Small intestine (tissue), 7 donors: Measurements from ENCODE around the gene GRIFIN. TPM values are rescaled to one million over a fixed set of nuclear protein-coding genes. Genes with fewer than 3 reads are reported as not detected.
A peak's percentile ranks its signal among the peaks of the same experiment; 100 is the strongest.

Experiments used
- DNase-seq, 2 donors: peaks; one replicate each; pipeline versions ENCODE4 v3.0.0 to v3.0.0-alpha.2; 2013
- FAIRE-seq: peaks from 2 replicates; lab custom pipeline; 2012; peaks lifted over from hg19 to GRCh38; lab: Jason Lieb, UNC
- H3K27ac ChIP-seq, 3 donors: one replicate each; pipeline ENCODE4 v1.5.1; 2013; ENCODE audit warnings: low read length in 2 of 3, mild to moderate bottlenecking in 2 of 3, control low read depth in 1 of 3, inconsistent platforms in 1 of 3, low read depth in 1 of 3, moderate library complexity in 1 of 3
- H3K27me3 ChIP-seq, 3 donors: one replicate each; pipeline ENCODE4 v1.6.1; 2013; ENCODE audit warnings: low read length in 3 of 3, inconsistent platforms in 1 of 3; ENCODE audit not compliant: control insufficient read depth in 3 of 3, insufficient read depth in 3 of 3
- H3K36me3 ChIP-seq, 3 donors: one replicate each; pipeline ENCODE4 v1.6.1; 2013; ENCODE audit warnings: low read length in 3 of 3, inconsistent platforms in 1 of 3, low read depth in 1 of 3, mild to moderate bottlenecking in 1 of 3, moderate library complexity in 1 of 3; ENCODE audit not compliant: control insufficient read depth in 3 of 3, insufficient read depth in 2 of 3
- H3K4me1 ChIP-seq, 3 donors: one replicate each; pipeline ENCODE4 v1.6.1; 2013; ENCODE audit warnings: low read length in 2 of 3, inconsistent platforms in 1 of 3, low read depth in 1 of 3, mild to moderate bottlenecking in 1 of 3, moderate library complexity in 1 of 3; ENCODE audit not compliant: control insufficient read depth in 3 of 3, insufficient read depth in 2 of 3
- H3K4me3 ChIP-seq, 3 donors: one replicate each; pipeline ENCODE4 v1.5.1; 2013; ENCODE audit warnings: low read length in 3 of 3, control low read depth in 1 of 3, inconsistent platforms in 1 of 3, low read depth in 1 of 3, mild to moderate bottlenecking in 1 of 3, moderate library complexity in 1 of 3
- H3K9me3 ChIP-seq, 2 donors: one replicate each; pipeline ENCODE4 v1.6.1; 2013; ENCODE audit warnings: low read depth in 1 of 2, low read length in 1 of 2; ENCODE audit not compliant: control insufficient read depth in 2 of 2, insufficient read depth in 1 of 2
- WGBS, 3 donors: extraction: QIAGEN DNeasy Blood & Tissue Kit; methylation state at CpG; one replicate each; pipeline ENCODE4 v1.1.7; 2013; 5-methylcytosine and 5-hydroxymethylcytosine counted together
- polyA plus RNA-seq, 4 donors: library from polyadenylated mRNA; stranded (reverse) in 3 of 4; unstranded in 1 of 4; fragments of 200-250 nt in 3 of 4; fragments of 120-200 nt in 1 of 4; gene quantifications; one replicate each; pipeline versions ENCODE4 v1.2.1 to v1.2.3, GENCODE V29; 2013
- donor health status: healthy with polysubstance abuse.
- donor health status: control.
- donor health status: control.
- donor health status: Bipolar disorder and iron deficiency.
- donor health status: healthy.

GRIFIN gene
- polyA plus RNA-seq, 4 donors: not detected

DNA sequence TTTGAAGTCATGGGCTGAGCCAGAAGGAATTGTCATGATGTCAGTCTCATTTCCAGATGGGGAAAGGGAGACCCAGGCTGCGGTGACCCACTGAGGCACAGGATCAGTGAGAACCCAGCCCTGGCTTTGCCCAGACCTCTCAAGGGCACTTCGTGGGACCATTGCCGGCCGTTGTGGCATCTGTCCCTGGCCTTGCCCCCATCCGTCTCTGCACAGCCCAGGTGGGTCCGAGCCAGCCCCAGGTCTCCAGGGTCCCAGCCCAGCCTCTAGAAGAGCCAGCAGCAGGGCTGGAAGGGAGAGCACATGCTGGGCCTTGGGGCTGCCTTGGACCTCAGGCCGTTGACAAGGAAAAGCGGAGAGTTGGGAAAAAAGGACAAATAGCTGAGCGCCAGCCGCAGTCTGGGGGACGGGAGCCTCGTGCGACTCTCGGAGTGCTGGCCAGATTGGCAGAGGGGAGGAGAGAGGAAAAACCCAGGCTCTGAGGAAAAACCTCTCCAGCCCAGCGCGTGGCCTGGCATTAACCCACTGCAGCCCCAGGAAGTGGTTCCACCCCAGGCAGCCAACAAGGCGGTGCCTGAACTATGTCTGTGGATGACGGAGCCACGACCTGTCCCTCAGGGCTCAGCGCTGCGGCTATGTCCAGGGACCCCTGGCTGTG, 30.2 kb downstream of the GRIFIN start:
- WGBS, 3 donors: 87 to 94% (median 93%) methylated on average over 21 of the region's 21 CpGs
- no peak overlapping the region for H3K4me3 ChIP-seq
- H3K4me1 ChIP-seq: peaks cover 0 to 5% (median 0%) of the 10 kb centered on the region in 3 donors
- H3K27ac ChIP-seq: no peak overlapping the region
- no peak for DNase-seq
- no peaks in the 10 kb centered on the region for H3K9me3 ChIP-seq
- peaks cover 0 to 25% (median 0%) of the 10 kb centered on the region in 3 donors for H3K36me3 ChIP-seq
- no peaks in the 10 kb centered on the region for H3K27me3 ChIP-seq
- FAIRE-seq: no peak

- no peaks in the 10 kb centered on the region for H3K27me3 ChIP-seq
- FAIRE-seq (no peak), DNase-seq (no peak)
- no peaks in the 10 kb centered on the region for H3K9me3 ChIP-seq
- WGBS, 3 donors: 84 to 93% (median 86%) methylated on average over 9 to 10 of the region's 10 CpGs
- peaks cover 0 to 14% (median 0%) of the 10 kb centered on the region in 3 donors for H3K4me1 ChIP-seq
- peaks cover 0 to 25% (median 0%) of the 10 kb centered on the region in 3 donors for H3K36me3 ChIP-seq
- H3K4me3 ChIP-seq: no peak overlapping the region
- H3K27ac ChIP-seq: no peak overlapping the region
Measured at GRCh38 chr7:2445047-2445446, 31.2 kb downstream of the GRIFIN start.

- peaks cover 0 to 25% (median 0%) of the 10 kb centered on the region in 3 donors for H3K36me3 ChIP-seq
- H3K4me3 ChIP-seq: no peak overlapping the region
- DNase-seq (no peak), FAIRE-seq (no peak)
- peaks cover 0 to 17% (median 0%) of the 10 kb centered on the region in 3 donors for H3K4me1 ChIP-seq
- H3K27me3 ChIP-seq: no peaks in the 10 kb centered on the region
- WGBS, 3 donors: 73 to 86% (median 79%) methylated on average over 3 of the region's 3 CpGs
- H3K9me3 ChIP-seq: no peaks in the 10 kb centered on the region
- H3K27ac ChIP-seq: no peak overlapping the region
Measured at GRCh38 chr7:2444476-2444875, 31.7 kb downstream of the GRIFIN start.

- WGBS, 3 donors: 94 to 98% (median 97%) methylated on average over 9 of the region's 9 CpGs
- H3K4me3 ChIP-seq: no peak overlapping the region
- FAIRE-seq: no peak
Measured at GRCh38 chr7:2443491-2443890, 32.7 kb downstream of the GRIFIN start.

DNA sequence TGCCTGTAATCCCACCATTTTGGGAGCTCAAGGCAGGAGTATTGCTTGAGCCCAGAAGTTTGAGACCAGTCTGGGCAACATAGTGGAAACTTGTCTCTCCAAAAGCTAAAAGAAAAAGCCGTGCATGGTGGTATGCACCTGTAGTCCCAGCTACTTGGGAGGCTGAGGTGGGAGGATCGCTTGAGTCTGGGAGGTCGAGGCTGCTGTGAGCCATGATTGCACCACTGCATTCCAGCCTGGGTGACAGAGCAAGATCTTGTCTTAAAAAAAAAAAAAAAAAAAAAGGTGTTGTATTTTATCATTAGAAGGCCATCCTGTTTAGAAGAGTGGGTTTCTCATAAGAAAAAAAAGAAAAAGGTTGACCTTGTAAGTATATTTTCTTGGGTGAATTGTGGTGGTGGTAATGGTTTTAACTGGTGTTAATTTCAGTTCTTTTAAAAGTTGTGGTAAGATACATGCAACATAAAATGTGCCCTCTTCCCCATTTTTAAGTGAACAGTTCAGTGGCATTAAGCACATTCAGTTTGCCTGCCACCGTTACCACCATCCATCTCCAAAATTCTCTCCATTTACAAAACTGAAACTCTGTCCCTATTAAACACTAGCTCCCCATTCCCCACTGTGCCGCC, 34.7 kb downstream of the GRIFIN start:
- Histone ChIP-seq H3K4me3 (no peak overlapping the region), H3K9me3 (no peaks in the 10 kb centered on the region), H3K36me3 (peaks cover 0 to 36% (median 0%) of the 10 kb centered on the region in 3 donors), H3K27ac (peak overlapping the region in 1 of 3 donors; percentile 97), H3K4me1 (peaks cover 0 to 28% (median 0%) of the 10 kb centered on the region in 3 donors), H3K27me3 (no peaks in the 10 kb centered on the region)
- DNase-seq (no peak), FAIRE-seq (no peak)
- 88 to 91% (median 90%) methylated on average over 5 of the region's 5 CpGs for WGBS, 3 donors

More at GRCh38 chr7:2443491-2443890, 32.7 kb downstream of the GRIFIN start:
- H3K9me3 ChIP-seq: no peaks in the 10 kb centered on the region
- H3K36me3 ChIP-seq: peaks cover 0 to 30% (median 0%) of the 10 kb centered on the region in 3 donors
- H3K27ac ChIP-seq: no peak overlapping the region
- no peak for DNase-seq
- H3K4me1 ChIP-seq: peaks cover 0 to 17% (median 0%) of the 10 kb centered on the region in 3 donors
- no peaks in the 10 kb centered on the region for H3K27me3 ChIP-seq

DNA sequence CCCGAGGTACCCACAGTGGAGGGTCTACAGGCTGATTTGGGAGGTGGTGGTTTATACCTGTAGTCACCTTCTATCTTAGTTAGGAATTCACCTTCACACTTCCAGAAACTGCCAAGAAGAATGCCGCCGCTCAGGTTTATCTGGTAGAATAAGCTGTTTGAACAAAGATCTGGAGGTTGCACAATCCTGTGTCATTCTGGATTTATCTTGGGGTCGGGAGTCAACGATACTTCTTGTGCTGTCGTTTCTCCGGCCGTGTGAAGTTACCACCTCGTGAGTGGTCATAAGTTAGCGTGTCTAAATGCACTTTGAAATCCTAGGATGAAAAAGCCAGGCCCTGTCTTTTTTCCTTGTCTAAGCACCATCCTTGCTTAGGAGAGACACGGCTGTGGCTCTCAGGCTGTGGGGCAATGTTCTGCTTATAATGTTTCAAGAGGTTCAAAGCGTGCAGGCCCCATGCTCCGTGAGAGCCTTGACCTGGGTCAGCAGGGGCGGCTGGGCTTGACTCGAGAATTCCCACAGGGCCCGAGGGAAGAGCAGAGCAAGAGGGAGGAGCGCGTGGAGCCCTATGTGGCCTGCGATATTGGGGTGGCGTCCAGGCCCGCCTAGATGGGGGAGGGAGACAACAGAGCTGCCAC, 35.5 kb downstream of the GRIFIN start:
- peak; percentile 46 to 94 for DNase-seq
- Histone ChIP-seq H3K27me3 (no peaks in the 10 kb centered on the region), H3K9me3 (no peaks in the 10 kb centered on the region), H3K27ac (peak overlapping the region in 1 of 3 donors; percentile 97), H3K4me1 (peaks cover 0 to 28% (median 0%) of the 10 kb centered on the region in 3 donors), H3K4me3 (no peak overlapping the region), H3K36me3 (peaks cover 0 to 39% (median 0%) of the 10 kb centered on the region in 3 donors)
- 19 to 62% (median 48%) methylated on average over 21 of the region's 21 CpGs for WGBS, 3 donors
- no peak for FAIRE-seq

DNA sequence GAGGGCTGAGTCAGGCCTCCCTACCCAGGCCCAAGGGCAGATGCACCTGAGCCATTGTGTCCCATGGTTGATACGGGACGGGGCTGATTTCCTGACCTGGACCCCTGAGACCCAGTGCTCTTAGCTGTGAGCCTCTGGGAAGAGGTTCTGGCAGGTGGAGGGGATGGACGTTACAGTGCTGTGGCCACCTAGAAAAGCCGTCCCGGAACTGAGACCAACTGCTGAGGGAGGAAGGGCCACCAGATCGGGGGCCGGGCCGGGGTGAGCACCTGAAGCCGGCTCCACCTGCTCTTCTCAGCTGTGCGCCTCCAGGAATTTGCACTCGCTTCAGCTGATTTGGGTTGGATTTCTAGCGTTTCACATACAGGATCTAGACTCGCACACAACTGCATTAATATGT, 37.4 kb downstream of the GRIFIN start:
- Histone ChIP-seq H3K36me3 (peaks cover 0 to 48% (median 0%) of the 10 kb centered on the region in 3 donors), H3K4me3 (no peak overlapping the region), H3K27me3 (no peaks in the 10 kb centered on the region), H3K9me3 (no peaks in the 10 kb centered on the region), H3K4me1 (peaks cover 0 to 28% (median 0%) of the 10 kb centered on the region in 3 donors), H3K27ac (no peak overlapping the region)
- WGBS, 3 donors: 95 to 98% (median 96%) methylated on average over 13 of the region's 13 CpGs
- no peak for DNase-seq
- FAIRE-seq: no peak

- H3K4me1 ChIP-seq: peaks cover 0 to 28% (median 0%) of the 10 kb centered on the region in 3 donors
- no peaks in the 10 kb centered on the region for H3K27me3 ChIP-seq
- H3K9me3 ChIP-seq: peaks cover 0 to 4% of the 10 kb centered on the region in 2 donors
- H3K27ac ChIP-seq: no peak overlapping the region
- H3K36me3 ChIP-seq: peaks cover 0 to 50% (median 0%) of the 10 kb centered on the region in 3 donors
- 73 to 87% (median 83%) methylated on average over 7 of the region's 7 CpGs for WGBS, 3 donors
- no peak for FAIRE-seq
- no peak overlapping the region for H3K4me3 ChIP-seq
- DNase-seq: no peak
Measured at GRCh38 chr7:2438186-2438585, 38.0 kb downstream of the GRIFIN start.
